ENCODE measurements around the gene FARP2. TPM values are rescaled to one million over a fixed set of nuclear protein-coding genes. Genes with fewer than 3 reads are reported as not detected.
"Not testable (repeated sequence)": the region's sequence is repeated elsewhere in the genome, so short reads cannot be mapped to it uniquely, and the experiment has no call there.

Gene FARP2
- total and polyA plus RNA-seq, 4 donors, result 9.9 to 49.7 (median 27.4) TPM

- ATAC-seq (ENCODE audit: insufficient read depth, low FRiP score), result no peak
- H3K4me3 ChIP-seq, result no peak overlapping the region
- 75 to 85% methylated on average over 11 of the region's 11 CpGs for WGBS, 2 donors
Measured at GRCh38 chr2:241519669-241520068, 163.6 kb downstream of the FARP2 start.

GRCh38 chr2:241522477-241522876, 166.4 kb downstream of the FARP2 start:
- no peak for DNase-seq
- TF ChIP-seq CTCF (IDR thresholded peaks at IDR 0.05; ENCODE audit: control extremely low read depth, extremely low read depth), result no peak
- no peaks in the 10 kb centered on the region for H3K4me1 ChIP-seq (ENCODE audit: control insufficient read depth in 5 of 5, insufficient read depth in 5 of 5, low read length in 5 of 5)
- no peaks in the 10 kb centered on the region for H3K9me3 ChIP-seq (ENCODE audit: control insufficient read depth in 4 of 4, insufficient read depth in 3 of 4, low read length in 3 of 4)
- H3K36me3 ChIP-seq (ENCODE audit: control insufficient read depth in 4 of 4, insufficient read depth in 4 of 4, low read length in 4 of 4), result no peaks in the 10 kb centered on the region
- 77 to 86% methylated on average over 5 of the region's 5 CpGs for WGBS, 2 donors
- no peak overlapping the region for H3K27ac ChIP-seq (ENCODE audit: low read depth in 1 of 2, low read length in 1 of 2)
- no peak overlapping the region for H3K9ac ChIP-seq (ENCODE audit: insufficient read depth in 1 of 2, low read length in 2 of 2)
- peaks cover 0 to 7% (median 0%) of the 10 kb centered on the region in 3 donors for H3K27me3 ChIP-seq (ENCODE audit: control insufficient read depth in 3 of 3, insufficient read depth in 3 of 3, low read length in 2 of 3)
- H3K4me3 ChIP-seq, result no peak overlapping the region
- no peak for ATAC-seq (ENCODE audit: insufficient read depth, low FRiP score)

More at GRCh38 chr2:241519669-241520068, 163.6 kb downstream of the FARP2 start:
- DNase-seq, result no peak
- peaks cover 0 to 3% (median 0%) of the 10 kb centered on the region in 4 donors for H3K9me3 ChIP-seq (ENCODE audit: control insufficient read depth in 4 of 4, insufficient read depth in 3 of 4, low read length in 3 of 4)
- peaks cover 0 to 7% (median 0%) of the 10 kb centered on the region in 3 donors for H3K27me3 ChIP-seq (ENCODE audit: control insufficient read depth in 3 of 3, insufficient read depth in 3 of 3, low read length in 2 of 3)
- no peak overlapping the region for H3K27ac ChIP-seq (ENCODE audit: low read depth in 1 of 2, low read length in 1 of 2)
- H3K36me3 ChIP-seq (ENCODE audit: control insufficient read depth in 4 of 4, insufficient read depth in 4 of 4, low read length in 4 of 4), result peaks cover 0 to 2% (median 0%) of the 10 kb centered on the region in 4 donors
- H3K4me1 ChIP-seq (ENCODE audit: control insufficient read depth in 5 of 5, insufficient read depth in 5 of 5, low read length in 5 of 5), result peaks cover 0 to 2% (median 0%) of the 10 kb centered on the region in 5 donors
- no peak for TF ChIP-seq CTCF (IDR thresholded peaks at IDR 0.05; ENCODE audit: control extremely low read depth, extremely low read depth)
- no peak overlapping the region for H3K9ac ChIP-seq (ENCODE audit: insufficient read depth in 1 of 2, low read length in 2 of 2)

- H3K4me3 ChIP-seq; ATAC-seq (ENCODE audit: insufficient read depth, low FRiP score); H3K4me1 ChIP-seq (ENCODE audit: control insufficient read depth in 5 of 5, insufficient read depth in 5 of 5, low read length in 5 of 5); H3K9me3 ChIP-seq (ENCODE audit: control insufficient read depth in 4 of 4, insufficient read depth in 3 of 4, low read length in 3 of 4); H3K27ac ChIP-seq (ENCODE audit: low read depth in 1 of 2, low read length in 1 of 2); H3K27me3 ChIP-seq (ENCODE audit: control insufficient read depth in 3 of 3, insufficient read depth in 3 of 3, low read length in 2 of 3); DNase-seq; H3K36me3 ChIP-seq (ENCODE audit: control insufficient read depth in 4 of 4, insufficient read depth in 4 of 4, low read length in 4 of 4); H3K9ac ChIP-seq (ENCODE audit: insufficient read depth in 1 of 2, low read length in 2 of 2): not testable (repeated sequence)
- 92 to 94% methylated on average over 31 of the region's 31 CpGs for WGBS, 2 donors
Measured at GRCh38 chr2:241525818-241526780, 170.0 kb downstream of the FARP2 start.

GRCh38 chr2:241530571-241530970, 174.5 kb downstream of the FARP2 start:
- Histone ChIP-seq H3K27ac (ENCODE audit: low read depth in 1 of 2, low read length in 1 of 2) (no peak overlapping the region), H3K36me3 (ENCODE audit: control insufficient read depth in 4 of 4, insufficient read depth in 4 of 4, low read length in 4 of 4) (no peaks in the 10 kb centered on the region), H3K9me3 (ENCODE audit: control insufficient read depth in 4 of 4, insufficient read depth in 3 of 4, low read length in 3 of 4) (no peaks in the 10 kb centered on the region), H3K4me3 (no peak overlapping the region), H3K27me3 (ENCODE audit: control insufficient read depth in 3 of 3, insufficient read depth in 3 of 3, low read length in 2 of 3) (no peaks in the 10 kb centered on the region), H3K4me1 (ENCODE audit: control insufficient read depth in 5 of 5, insufficient read depth in 5 of 5, low read length in 5 of 5) (no peaks in the 10 kb centered on the region), H3K9ac (ENCODE audit: insufficient read depth in 1 of 2, low read length in 2 of 2) (no peak overlapping the region)
- no peak for TF ChIP-seq CTCF (IDR thresholded peaks at IDR 0.05; ENCODE audit: control extremely low read depth, extremely low read depth)
- ATAC-seq (ENCODE audit: insufficient read depth, low FRiP score) (no peak), DNase-seq (no peak)
- WGBS, 2 donors, result 74 to 90% methylated on average over 8 of the region's 8 CpGs

Measured in lung (tissue), 12 donors.